Measurements from ENCODE around the gene PRKCE. TPM values are rescaled to one million over a fixed set of nuclear protein-coding genes. Genes with fewer than 3 reads are reported as not detected.

Gene PRKCE
- total RNA-seq, 2 experiments from 2014 or later: 6.1 to 8.0 TPM

- H3K36me3 Mint-ChIP-seq: no peaks in the 10 kb centered on the region
- peaks cover 9% of the 10 kb centered on the region for H3K4me1 Mint-ChIP-seq
- no peaks in the 10 kb centered on the region for H3K9me3 Mint-ChIP-seq
Observed at GRCh38 chr2:45789317-45789716, 137.8 kb downstream of the PRKCE start.

DNA sequence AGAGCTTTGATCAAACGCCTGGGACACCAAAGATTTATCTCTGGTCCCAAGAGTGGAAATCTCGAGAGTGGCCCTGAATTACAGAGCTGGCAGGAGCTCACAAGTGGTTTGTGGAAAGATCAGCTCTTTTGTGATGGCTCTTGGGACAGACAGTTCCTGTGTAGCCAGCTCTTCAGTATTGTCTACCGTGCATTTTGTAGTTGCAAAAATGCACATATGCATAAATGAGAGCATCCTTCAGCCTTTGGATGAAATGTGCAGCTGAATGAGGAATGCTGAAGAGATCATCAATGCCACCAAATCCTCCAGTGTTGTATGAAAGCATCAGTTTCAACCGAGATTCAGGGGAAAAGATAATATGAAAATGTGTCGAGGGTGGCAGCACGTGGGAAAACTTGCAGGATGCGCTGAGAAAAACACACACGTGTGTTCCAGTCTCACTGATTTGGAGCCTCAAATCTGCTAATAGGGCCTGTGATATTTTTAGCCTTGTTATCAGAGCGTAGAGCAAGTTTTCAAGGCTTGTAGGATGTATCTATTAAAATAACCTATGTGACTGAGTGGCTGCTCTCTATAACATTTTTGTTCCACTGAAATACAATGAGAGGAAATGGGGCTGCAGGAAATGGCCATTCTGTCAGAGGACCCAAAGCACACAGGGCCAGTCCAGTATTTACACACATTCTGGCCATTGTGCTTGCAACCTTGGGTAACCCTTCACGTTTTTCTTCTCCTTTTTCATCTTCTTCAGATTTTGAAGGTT lies 138.7 kb downstream of the PRKCE start:
- no peak overlapping the region for H3K4me3 Mint-ChIP-seq
- peaks cover 9% of the 10 kb centered on the region for H3K4me1 Mint-ChIP-seq
- H3K36me3 Mint-ChIP-seq: no peaks in the 10 kb centered on the region
- no peaks in the 10 kb centered on the region for H3K9me3 Mint-ChIP-seq
- no peaks in the 10 kb centered on the region for H3K27me3 Mint-ChIP-seq
- H3K27ac Mint-ChIP-seq: no peak overlapping the region
- no peak for DNase-seq

More at GRCh38 chr2:45789317-45789716, 137.8 kb downstream of the PRKCE start:
- no peak for DNase-seq
- Mint-ChIP-seq H3K27me3 (no peaks in the 10 kb centered on the region), H3K27ac (no peak overlapping the region), H3K4me3 (no peak overlapping the region)

- no peak for DNase-seq
- no peak overlapping the region for H3K4me3 Mint-ChIP-seq
- no peaks in the 10 kb centered on the region for H3K4me1 Mint-ChIP-seq
- no peak overlapping the region for H3K27ac Mint-ChIP-seq
- H3K9me3 Mint-ChIP-seq: no peaks in the 10 kb centered on the region
- H3K27me3 Mint-ChIP-seq: no peaks in the 10 kb centered on the region
- H3K36me3 Mint-ChIP-seq: no peaks in the 10 kb centered on the region
Observed at GRCh38 chr2:45793305-45793962, 142.0 kb downstream of the PRKCE start.

DNA sequence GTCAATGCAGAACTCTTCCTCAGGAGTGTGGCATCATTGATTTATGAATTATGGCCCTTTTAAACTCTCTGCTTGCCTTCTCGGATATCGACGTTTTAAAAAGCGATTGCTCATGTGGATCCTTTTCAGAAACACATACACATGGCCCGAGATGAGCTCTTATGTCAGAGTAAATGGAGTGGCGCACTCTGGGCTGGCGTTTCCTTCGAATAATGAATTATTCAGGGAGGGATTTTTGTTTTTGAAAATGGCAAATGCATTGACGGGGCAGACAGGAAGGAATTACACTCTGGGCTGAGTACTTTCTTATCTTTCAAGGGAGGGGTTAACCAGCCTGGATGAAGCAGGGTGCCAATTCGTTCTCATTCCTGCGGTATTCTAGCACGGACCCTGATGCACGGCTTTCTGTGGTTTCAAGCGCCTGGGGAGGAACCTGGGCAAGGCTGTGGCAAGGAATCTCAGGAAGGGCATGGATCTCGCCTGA lies 142.7 kb downstream of the PRKCE start:
- no peaks in the 10 kb centered on the region for H3K4me1 Mint-ChIP-seq
- no peaks in the 10 kb centered on the region for H3K27me3 Mint-ChIP-seq
- no peaks in the 10 kb centered on the region for H3K9me3 Mint-ChIP-seq
- no peak overlapping the region for H3K4me3 Mint-ChIP-seq
- no peaks in the 10 kb centered on the region for H3K36me3 Mint-ChIP-seq
- H3K27ac Mint-ChIP-seq: no peak overlapping the region
- DNase-seq: no peak

DNA sequence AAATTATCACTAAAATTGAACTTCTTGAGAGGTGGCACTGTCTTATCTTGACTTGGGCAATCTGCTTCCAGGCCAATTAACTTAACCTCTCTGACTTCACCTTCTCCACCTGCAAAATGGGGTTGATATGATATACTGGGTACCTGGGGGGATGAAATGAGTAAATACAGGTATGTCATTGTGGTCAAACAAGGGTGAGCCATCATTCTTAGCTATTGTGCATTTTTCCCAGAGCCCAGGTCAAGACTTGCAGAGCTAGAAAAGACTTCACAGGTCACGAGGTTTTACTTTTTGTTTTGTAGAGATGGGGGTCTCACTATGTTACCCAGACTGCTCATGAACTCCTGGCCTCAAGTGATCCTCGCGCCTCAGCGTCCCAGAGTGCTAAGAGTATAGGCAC lies 145.0 kb downstream of the PRKCE start:
- Mint-ChIP-seq H3K4me1 (no peaks in the 10 kb centered on the region), H3K4me3 (no peak overlapping the region), H3K36me3 (no peaks in the 10 kb centered on the region), H3K9me3 (no peaks in the 10 kb centered on the region), H3K27ac (no peak overlapping the region), H3K27me3 (no peaks in the 10 kb centered on the region)
- no peak for DNase-seq

GRCh38 chr2:45797451-45798230 lies 146.2 kb downstream of the PRKCE start:
- Mint-ChIP-seq H3K27ac (no peak overlapping the region), H3K27me3 (no peaks in the 10 kb centered on the region), H3K4me1 (no peaks in the 10 kb centered on the region), H3K9me3 (no peaks in the 10 kb centered on the region), H3K4me3 (no peak overlapping the region), H3K36me3 (no peaks in the 10 kb centered on the region)
- no peak for DNase-seq

GRCh38 chr2:45799679-45800381 lies 148.4 kb downstream of the PRKCE start:
- Mint-ChIP-seq H3K36me3 (no peaks in the 10 kb centered on the region), H3K9me3 (no peaks in the 10 kb centered on the region)

GRCh38 chr2:45802499-45803138 lies 151.1 kb downstream of the PRKCE start:
- no peaks in the 10 kb centered on the region for H3K27me3 Mint-ChIP-seq
- no peak overlapping the region for H3K27ac Mint-ChIP-seq
- H3K9me3 Mint-ChIP-seq: no peaks in the 10 kb centered on the region
- H3K4me1 Mint-ChIP-seq: no peaks in the 10 kb centered on the region
- no peak overlapping the region for H3K4me3 Mint-ChIP-seq
- no peak for DNase-seq
- no peaks in the 10 kb centered on the region for H3K36me3 Mint-ChIP-seq

More at GRCh38 chr2:45799679-45800381, 148.4 kb downstream of the PRKCE start:
- no peaks in the 10 kb centered on the region for H3K4me1 Mint-ChIP-seq
- DNase-seq: no peak
- H3K4me3 Mint-ChIP-seq: no peak overlapping the region
- no peaks in the 10 kb centered on the region for H3K27me3 Mint-ChIP-seq
- H3K27ac Mint-ChIP-seq: no peak overlapping the region

- no peaks in the 10 kb centered on the region for H3K27me3 Mint-ChIP-seq
Observed at GRCh38 chr2:45804987-45805755, 153.7 kb downstream of the PRKCE start.

DNA sequence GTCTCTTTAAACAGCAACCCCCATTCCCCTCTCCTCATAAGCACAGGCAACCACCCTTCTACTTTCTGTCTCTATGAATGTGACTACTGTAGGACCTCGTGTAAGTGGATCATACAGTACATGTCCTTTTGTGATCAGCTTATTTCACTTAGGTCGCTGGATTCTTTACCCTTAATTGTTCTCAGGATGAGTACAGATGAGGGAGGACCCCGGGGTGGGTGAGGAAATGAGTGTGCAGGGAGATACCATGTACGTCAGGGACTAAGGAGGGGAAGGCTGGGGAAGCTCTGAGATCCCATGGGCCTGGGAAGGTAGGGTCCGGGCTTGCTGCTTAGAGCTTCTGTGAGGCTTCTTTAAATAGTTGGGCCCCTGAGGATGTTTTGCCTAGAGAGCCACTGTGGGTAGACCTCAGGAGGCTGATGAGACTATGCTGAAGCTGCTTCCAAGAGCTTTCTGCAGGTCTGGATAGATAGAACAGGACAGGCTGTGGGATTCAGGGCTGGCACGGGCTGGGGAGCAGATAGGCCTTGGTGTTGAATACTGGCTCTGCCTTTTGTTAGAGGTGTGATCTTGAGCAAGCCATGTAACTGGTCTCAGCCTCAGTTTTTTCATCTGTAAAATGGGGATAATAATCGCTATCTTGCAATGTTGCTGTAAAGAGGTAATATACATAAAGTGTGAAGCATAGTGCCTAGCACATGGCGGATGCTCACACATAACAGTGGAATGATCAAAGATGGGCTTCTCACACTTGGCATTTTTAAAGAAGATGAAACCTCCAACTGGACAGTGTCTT lies 155.3 kb downstream of the PRKCE start:
- Mint-ChIP-seq H3K4me3 (no peak overlapping the region), H3K27me3 (no peaks in the 10 kb centered on the region), H3K9me3 (no peaks in the 10 kb centered on the region), H3K36me3 (no peaks in the 10 kb centered on the region), H3K4me1 (no peaks in the 10 kb centered on the region), H3K27ac (no peak overlapping the region)
- no peak for DNase-seq

More at GRCh38 chr2:45804987-45805755, 153.7 kb downstream of the PRKCE start:
- H3K9me3 Mint-ChIP-seq: no peaks in the 10 kb centered on the region
- H3K4me1 Mint-ChIP-seq: no peaks in the 10 kb centered on the region
- DNase-seq: no peak
- no peaks in the 10 kb centered on the region for H3K36me3 Mint-ChIP-seq
- H3K4me3 Mint-ChIP-seq: no peak overlapping the region
- H3K27ac Mint-ChIP-seq: no peak overlapping the region

- no peak for DNase-seq
- Mint-ChIP-seq H3K9me3 (no peaks in the 10 kb centered on the region), H3K27ac (no peak overlapping the region), H3K27me3 (no peaks in the 10 kb centered on the region), H3K36me3 (no peaks in the 10 kb centered on the region), H3K4me1 (no peaks in the 10 kb centered on the region), H3K4me3 (no peak overlapping the region)
Observed at GRCh38 chr2:45808294-45808800, 156.9 kb downstream of the PRKCE start.

- no peak for DNase-seq
- no peaks in the 10 kb centered on the region for H3K9me3 Mint-ChIP-seq
- H3K4me3 Mint-ChIP-seq: no peak overlapping the region
- no peaks in the 10 kb centered on the region for H3K4me1 Mint-ChIP-seq
- no peak overlapping the region for H3K27ac Mint-ChIP-seq
- no peaks in the 10 kb centered on the region for H3K27me3 Mint-ChIP-seq
- no peaks in the 10 kb centered on the region for H3K36me3 Mint-ChIP-seq
Observed at GRCh38 chr2:45809205-45809604, 157.7 kb downstream of the PRKCE start.

DNA sequence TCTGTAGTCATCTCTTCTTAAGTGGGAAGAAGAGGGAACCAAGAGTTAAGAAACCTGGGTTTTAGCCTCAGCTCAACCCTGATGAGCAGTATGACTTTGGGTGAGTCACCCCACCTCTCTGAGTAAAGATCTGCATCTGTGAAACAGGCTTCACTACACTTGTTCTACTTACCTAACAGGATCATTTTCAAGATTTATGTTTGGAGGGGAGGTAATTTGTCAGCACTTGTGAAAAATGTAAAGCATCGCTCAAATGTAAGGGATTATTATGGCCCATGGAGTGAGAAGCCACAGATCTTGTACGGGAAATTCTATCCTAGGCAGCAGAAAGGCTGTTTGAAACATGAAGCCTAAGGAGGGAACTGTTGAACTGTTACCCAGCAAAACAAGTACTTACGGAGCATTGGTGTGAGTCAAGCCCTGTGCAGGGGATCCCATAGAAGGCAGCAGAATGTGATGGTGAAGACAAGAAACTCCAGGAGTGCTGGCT lies 160.6 kb downstream of the PRKCE start:
- H3K36me3 Mint-ChIP-seq: no peaks in the 10 kb centered on the region
- H3K27ac Mint-ChIP-seq: no peak overlapping the region
- H3K9me3 Mint-ChIP-seq: no peaks in the 10 kb centered on the region

More for the DNA sequence above, 160.6 kb downstream of the PRKCE start:
- no peaks in the 10 kb centered on the region for H3K4me1 Mint-ChIP-seq
- H3K4me3 Mint-ChIP-seq: no peak overlapping the region
- no peaks in the 10 kb centered on the region for H3K27me3 Mint-ChIP-seq
- DNase-seq: no peak

Data from activated naive CD8-positive, alpha-beta T cell treated with anti-CD3 and anti-CD28 coated beads for 36 hours (primary cell).